Kidney (tissue), 14 donors: Measurements from ENCODE around the gene FAM110A. TPM values are rescaled to one million over a fixed set of nuclear protein-coding genes. Genes with fewer than 3 reads are reported as not detected.
A peak's percentile ranks its signal among the peaks of the same experiment; 100 is the strongest.

ENCODE experiments used
- DNase-seq, 5 donors: peaks; one replicate each; pipeline ENCODE4 v3.0.0-alpha.2; 2013 to 2020
- FAIRE-seq: peaks from 2 replicates; lab custom pipeline; 2012; peaks lifted over from hg19 to GRCh38; lab: Jason Lieb, UNC
- H3K27ac ChIP-seq, 2 donors: one replicate each; pipeline ENCODE4 v1.7.0; 2013; ENCODE audit warnings: low read depth in 2 of 2, low read length in 2 of 2, inconsistent platforms in 1 of 2
- H3K27me3 ChIP-seq: one replicate; pipeline ENCODE4 v1.7.1; 2013; ENCODE audit warnings: low read length, inconsistent platforms; ENCODE audit not compliant: control insufficient read depth, insufficient read depth
- H3K36me3 ChIP-seq, 3 donors: one replicate each; pipeline versions ENCODE4 v1.7.0 to v1.7.1; 2013; ENCODE audit warnings: low read length in 3 of 3, control low read depth in 1 of 3, inconsistent platforms in 1 of 3; ENCODE audit not compliant: insufficient read depth in 3 of 3, control insufficient read depth in 2 of 3
- H3K4me1 ChIP-seq, 3 donors: one replicate each; pipeline versions ENCODE4 v1.7.0 to v1.7.1; 2013; ENCODE audit warnings: low read length in 3 of 3, inconsistent platforms in 1 of 3, low read depth in 1 of 3; ENCODE audit not compliant: control insufficient read depth in 2 of 3, insufficient read depth in 2 of 3
- H3K4me3 ChIP-seq, 3 donors: one replicate each; pipeline versions ENCODE4 v1.7.0 to v1.8.1; 2013; ENCODE audit warnings: low read length in 3 of 3, control low read depth in 1 of 3, inconsistent platforms in 1 of 3
- H3K9ac ChIP-seq, 3 donors: one replicate each; pipeline versions ENCODE4 v1.7.0 to v1.7.1; 2013; ENCODE audit warnings: low read length in 3 of 3, control low read depth in 1 of 3, inconsistent platforms in 1 of 3
- H3K9me3 ChIP-seq, 3 donors: one replicate each; pipeline versions ENCODE4 v1.7.0 to v1.7.1; 2013; ENCODE audit warnings: low read length in 3 of 3, control low read depth in 1 of 3, inconsistent platforms in 1 of 3; ENCODE audit not compliant: control insufficient read depth in 2 of 3, insufficient read depth in 1 of 3
- CTCF ChIP-seq: IDR thresholded peaks from 3 replicates; pipeline ENCODE4 v1.5.1; 2012; ENCODE audit warnings: mild to moderate bottlenecking, moderate library complexity, borderline replicate concordance; ENCODE audit not compliant: insufficient read depth; ENCODE audit errors: extremely low read depth
- intact Hi-C: fragments of 100-400 bp; cut with DNase I; formaldehyde crosslinking; loops from one replicate; pipeline ENCODE4 v1.11.1; 2022
- polyA plus RNA-seq: library from polyadenylated mRNA; stranded (reverse); fragments of 350-450 nt; fragmentation: Illumina TruSeq; extraction: RNeasy Lipid Tissue Mini Kit (QIAGEN cat#74804); gene quantifications from one replicate; pipeline ENCODE4 v1.2.3, GENCODE V29; 2014; ENCODE audit warnings: low read depth, low replicate concordance; ENCODE audit not compliant: insufficient read depth
- total RNA-seq: library from RNA; stranded (reverse); fragmentation: NEBNext Ultra II Directional; extraction: Animal tissue kit (Norgen Biotek cat#: 25700); gene quantifications from one replicate; pipeline ENCODE4 v1.2.1, GENCODE V29; 2021
- donor health status: control.
- donor health status: control.
- donor health status: control.
- donor health status: control.
- donor health status: control.
- donor health status: DM: yes; HTN: yes; CAD: no.
- donor health status: Normal renal cell carcinoma (clear cell type).

FAM110A gene
- total and polyA plus RNA-seq, 2 donors from 2014 or later: 10.2 to 12.6 TPM

- DNase-seq (no peak), FAIRE-seq (no peak)
- Histone ChIP-seq H3K27ac (no peak overlapping the region), H3K9me3 (no peaks in the 10 kb centered on the region), H3K36me3 (no peaks in the 10 kb centered on the region), H3K4me3 (no peak overlapping the region), H3K4me1 (peaks cover 0 to 16% (median 9%) of the 10 kb centered on the region in 3 donors), H3K9ac (no peak overlapping the region), H3K27me3 (no peaks in the 10 kb centered on the region)
- intact Hi-C loops: no loop called here
- TF ChIP-seq CTCF: no peak
Observed at GRCh38 chr20:839015-839414, 5.5 kb downstream of the FAM110A start.

- Histone ChIP-seq H3K36me3 (no peaks in the 10 kb centered on the region), H3K4me1 (peaks cover 0 to 13% (median 11%) of the 10 kb centered on the region in 3 donors), H3K27ac (no peak overlapping the region), H3K27me3 (no peaks in the 10 kb centered on the region), H3K9me3 (no peaks in the 10 kb centered on the region), H3K9ac (no peak overlapping the region), H3K4me3 (no peak overlapping the region)
- no peak for TF ChIP-seq CTCF
- intact Hi-C loops: no loop called here
- FAIRE-seq: no peak
- no peak for DNase-seq
Observed at GRCh38 chr20:839626-840025, 6.1 kb downstream of the FAM110A start.

GRCh38 chr20:840503-840857 is 7.0 kb downstream of the FAM110A start:
- H3K36me3 ChIP-seq: no peaks in the 10 kb centered on the region
- no peak for TF ChIP-seq CTCF
- H3K4me1 ChIP-seq: peaks cover 0 to 9% (median 8%) of the 10 kb centered on the region in 3 donors
- no peak overlapping the region for H3K9ac ChIP-seq
- no peaks in the 10 kb centered on the region for H3K27me3 ChIP-seq
- intact Hi-C loops: no loop called here
- peak in 1 of 5 donors; percentile 60 for DNase-seq
- H3K4me3 ChIP-seq: peak overlapping the region in 1 of 3 donors; percentile 47
- no peak overlapping the region for H3K27ac ChIP-seq
- no peak for FAIRE-seq
- H3K9me3 ChIP-seq: no peaks in the 10 kb centered on the region

- Histone ChIP-seq H3K27ac (no peak overlapping the region), H3K9me3 (no peaks in the 10 kb centered on the region), H3K9ac (no peak overlapping the region), H3K4me1 (peaks cover 0 to 8% (median 6%) of the 10 kb centered on the region in 3 donors), H3K4me3 (peak overlapping the region in 2 of 3 donors; percentile 1 to 47), H3K36me3 (no peaks in the 10 kb centered on the region), H3K27me3 (no peaks in the 10 kb centered on the region)
- no peak for TF ChIP-seq CTCF
- FAIRE-seq (no peak), DNase-seq (peak; percentile 31 to 86 (median 56))
- intact Hi-C loops: no loop called here
Observed at GRCh38 chr20:840858-841567, 7.5 kb downstream of the FAM110A start.
